NCI-H2029 treated with DMSO at 0.1 percent for 48 hours (cell line): ENCODE measurements around the gene ESYT1.
A peak's percentile ranks its signal among the peaks of the same experiment; 100 is the strongest.

Source experiments
- DNase-seq: peaks from one replicate; lab custom pipeline; 2025; lab: John Stamatoyannopoulos, UW

ESYT1 gene, protein sequence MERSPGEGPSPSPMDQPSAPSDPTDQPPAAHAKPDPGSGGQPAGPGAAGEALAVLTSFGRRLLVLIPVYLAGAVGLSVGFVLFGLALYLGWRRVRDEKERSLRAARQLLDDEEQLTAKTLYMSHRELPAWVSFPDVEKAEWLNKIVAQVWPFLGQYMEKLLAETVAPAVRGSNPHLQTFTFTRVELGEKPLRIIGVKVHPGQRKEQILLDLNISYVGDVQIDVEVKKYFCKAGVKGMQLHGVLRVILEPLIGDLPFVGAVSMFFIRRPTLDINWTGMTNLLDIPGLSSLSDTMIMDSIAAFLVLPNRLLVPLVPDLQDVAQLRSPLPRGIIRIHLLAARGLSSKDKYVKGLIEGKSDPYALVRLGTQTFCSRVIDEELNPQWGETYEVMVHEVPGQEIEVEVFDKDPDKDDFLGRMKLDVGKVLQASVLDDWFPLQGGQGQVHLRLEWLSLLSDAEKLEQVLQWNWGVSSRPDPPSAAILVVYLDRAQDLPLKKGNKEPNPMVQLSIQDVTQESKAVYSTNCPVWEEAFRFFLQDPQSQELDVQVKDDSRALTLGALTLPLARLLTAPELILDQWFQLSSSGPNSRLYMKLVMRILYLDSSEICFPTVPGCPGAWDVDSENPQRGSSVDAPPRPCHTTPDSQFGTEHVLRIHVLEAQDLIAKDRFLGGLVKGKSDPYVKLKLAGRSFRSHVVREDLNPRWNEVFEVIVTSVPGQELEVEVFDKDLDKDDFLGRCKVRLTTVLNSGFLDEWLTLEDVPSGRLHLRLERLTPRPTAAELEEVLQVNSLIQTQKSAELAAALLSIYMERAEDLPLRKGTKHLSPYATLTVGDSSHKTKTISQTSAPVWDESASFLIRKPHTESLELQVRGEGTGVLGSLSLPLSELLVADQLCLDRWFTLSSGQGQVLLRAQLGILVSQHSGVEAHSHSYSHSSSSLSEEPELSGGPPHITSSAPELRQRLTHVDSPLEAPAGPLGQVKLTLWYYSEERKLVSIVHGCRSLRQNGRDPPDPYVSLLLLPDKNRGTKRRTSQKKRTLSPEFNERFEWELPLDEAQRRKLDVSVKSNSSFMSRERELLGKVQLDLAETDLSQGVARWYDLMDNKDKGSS

DNA sequence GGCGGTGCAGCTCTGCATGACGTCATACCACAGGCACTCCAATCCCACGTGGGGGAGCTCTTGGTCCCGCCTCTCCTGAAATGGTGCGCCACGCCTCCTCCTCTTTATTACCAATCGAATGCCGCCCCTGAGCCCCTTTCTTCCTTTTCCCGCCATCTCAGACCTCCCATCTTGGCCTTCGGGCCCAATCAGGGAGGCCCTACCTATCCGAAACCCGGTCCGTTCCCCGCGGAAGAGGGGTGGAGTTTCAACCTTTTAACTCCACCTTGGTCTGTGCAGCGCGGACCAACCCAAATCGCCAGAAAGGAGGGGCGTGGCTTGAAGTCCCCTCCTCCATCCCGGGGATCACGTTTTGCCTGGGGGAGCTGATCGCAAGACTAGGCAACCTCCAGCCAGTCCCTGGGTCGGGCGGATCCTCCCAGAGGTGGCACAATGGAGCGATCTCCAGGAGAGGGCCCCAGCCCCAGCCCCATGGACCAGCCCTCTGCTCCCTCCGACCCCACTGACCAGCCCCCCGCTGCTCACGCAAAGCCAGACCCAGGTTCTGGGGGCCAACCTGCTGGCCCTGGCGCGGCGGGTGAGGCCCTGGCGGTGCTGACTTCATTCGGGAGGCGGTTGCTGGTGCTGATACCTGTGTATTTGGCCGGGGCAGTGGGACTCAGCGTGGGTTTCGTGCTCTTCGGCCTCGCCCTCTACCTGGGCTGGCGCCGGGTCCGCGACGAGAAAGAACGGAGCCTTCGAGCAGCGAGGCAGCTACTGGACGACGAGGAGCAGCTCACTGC lies at the start of gene ESYT1:
Gene ESYT1 (plus strand): TSS at position 380 of the 782 bp plus-strand sequence. CDS start 53 bp downstream, at position 433.
- DNase-seq: peak; percentile 98

DNA sequence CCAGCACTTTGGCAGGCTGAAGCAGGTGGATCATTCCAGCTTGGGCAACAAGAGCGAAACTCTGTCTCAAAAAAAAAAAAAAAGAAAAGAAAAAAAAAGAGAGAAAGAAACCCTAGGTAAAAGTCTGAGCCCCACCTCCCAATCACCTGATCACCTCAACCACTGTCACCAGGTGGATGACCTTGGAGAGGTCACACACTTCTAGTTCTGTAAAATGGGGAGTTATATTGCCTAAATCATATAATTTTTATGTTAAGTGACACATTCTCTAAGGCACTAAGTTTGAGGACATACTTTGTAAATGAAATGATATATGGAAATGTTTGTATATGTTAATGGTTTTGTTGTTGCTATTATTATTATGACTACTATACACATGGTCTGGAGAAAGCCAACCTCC lies 49.6 kb upstream of the ESYT1 start:
- DNase-seq: no peak

DNA sequence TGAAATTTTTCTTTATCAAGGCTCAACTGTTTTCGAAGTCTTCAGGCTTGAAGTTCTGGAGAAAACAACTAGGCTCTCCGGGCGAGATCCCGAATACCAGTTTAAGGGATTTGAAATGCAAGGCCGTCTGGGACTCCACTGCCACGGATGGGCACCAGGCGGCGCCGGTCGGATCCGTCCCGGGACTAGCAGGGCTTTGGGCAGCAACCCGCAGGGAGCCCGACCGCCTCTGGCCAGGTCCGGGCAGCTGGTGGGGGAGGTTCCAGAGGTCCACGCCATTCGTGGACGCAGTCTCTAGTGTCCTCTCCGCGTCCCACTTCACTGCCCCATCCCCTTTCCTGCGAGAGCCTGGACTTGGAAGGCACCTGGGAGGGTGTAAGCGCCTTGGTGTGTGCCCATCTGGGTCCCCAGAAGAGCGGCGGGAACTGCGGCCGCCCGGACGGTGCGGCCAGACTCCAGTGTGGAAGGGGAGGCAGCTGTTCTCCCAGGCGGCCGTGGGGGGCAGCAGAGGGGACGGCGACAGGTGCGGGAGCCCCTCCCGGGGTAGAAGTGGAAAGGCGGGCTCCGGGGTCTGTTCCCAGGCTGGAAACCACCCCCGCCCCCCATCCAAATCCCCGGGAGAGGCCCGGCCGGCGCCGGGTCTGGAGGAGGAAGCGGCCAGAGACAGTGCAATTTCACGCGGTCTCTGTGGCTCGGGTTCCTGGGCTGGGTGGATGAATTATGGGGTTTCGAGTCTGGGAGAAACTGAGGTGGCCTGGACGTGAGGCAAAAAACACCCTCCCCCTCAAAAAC lies 48.9 kb upstream of the ESYT1 start:
- no peak for DNase-seq

DNA sequence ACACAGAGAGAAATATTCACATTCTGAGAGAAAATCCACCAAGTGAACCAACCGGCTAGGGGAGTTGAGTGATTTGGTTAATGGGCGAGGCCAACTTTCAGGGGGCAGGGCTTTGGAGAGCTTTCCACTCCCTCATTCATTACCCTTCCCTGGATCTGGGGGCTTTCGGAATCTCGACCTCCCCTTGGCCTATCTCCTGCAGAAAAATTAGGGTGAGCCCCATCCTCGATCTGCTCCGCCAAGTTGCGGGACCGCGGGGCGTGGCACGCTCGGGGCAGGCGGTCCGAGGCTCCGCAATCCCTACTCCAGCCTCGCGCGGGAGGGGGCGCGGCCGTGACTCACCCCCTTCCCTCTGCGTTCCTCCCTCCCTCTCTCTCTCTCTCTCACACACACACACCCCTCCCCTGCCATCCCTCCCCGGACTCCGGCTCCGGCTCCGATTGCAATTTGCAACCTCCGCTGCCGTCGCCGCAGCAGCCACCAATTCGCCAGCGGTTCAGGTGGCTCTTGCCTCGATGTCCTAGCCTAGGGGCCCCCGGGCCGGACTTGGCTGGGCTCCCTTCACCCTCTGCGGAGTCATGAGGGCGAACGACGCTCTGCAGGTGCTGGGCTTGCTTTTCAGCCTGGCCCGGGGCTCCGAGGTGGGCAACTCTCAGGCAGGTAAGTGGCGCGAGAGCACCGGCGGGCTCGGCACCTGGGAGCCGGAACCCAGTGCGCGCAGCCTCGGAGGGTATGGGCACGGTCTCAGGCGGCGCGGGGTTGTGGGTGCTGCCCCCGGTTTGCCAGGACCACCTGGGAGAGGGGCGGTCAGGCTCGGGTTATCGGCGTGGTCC lies 48.1 kb upstream of the ESYT1 start, which contains the start of gene ERBB3:
Gene ERBB3 (plus strand): TSS at position 443 of the 833 bp plus-strand sequence. CDS start 136 bp downstream, at position 579.
- DNase-seq: peak; percentile 54

DNA sequence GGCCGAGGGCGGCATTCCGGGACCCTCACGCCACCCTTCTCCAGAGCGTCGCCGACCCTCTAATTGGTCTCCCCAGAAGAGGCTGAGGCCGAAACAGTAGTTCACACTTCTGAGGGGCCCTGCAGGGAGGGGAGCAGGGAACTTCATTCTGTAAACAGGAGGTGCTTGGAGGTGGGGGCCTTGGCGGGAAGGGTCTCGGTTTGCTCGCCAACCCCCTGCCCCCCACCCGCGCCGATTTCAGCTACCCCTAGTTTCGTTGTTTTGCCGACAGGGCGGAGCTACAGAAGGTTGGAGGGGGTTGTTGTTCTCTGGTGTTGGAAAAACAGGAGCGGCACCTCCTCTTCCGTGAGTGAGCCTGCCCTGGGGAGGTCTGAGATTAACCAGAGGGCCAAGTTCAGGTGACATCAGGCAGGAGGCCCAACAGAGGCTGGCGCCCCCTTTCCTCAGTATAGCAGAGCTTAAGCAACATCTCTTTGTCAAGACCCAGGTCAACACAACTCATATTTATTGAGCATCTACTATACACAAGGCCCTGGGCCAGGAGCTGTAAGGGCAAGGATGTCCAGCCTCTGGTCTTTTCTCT lies 47.4 kb upstream of the ESYT1 start:
- no peak for DNase-seq

DNA sequence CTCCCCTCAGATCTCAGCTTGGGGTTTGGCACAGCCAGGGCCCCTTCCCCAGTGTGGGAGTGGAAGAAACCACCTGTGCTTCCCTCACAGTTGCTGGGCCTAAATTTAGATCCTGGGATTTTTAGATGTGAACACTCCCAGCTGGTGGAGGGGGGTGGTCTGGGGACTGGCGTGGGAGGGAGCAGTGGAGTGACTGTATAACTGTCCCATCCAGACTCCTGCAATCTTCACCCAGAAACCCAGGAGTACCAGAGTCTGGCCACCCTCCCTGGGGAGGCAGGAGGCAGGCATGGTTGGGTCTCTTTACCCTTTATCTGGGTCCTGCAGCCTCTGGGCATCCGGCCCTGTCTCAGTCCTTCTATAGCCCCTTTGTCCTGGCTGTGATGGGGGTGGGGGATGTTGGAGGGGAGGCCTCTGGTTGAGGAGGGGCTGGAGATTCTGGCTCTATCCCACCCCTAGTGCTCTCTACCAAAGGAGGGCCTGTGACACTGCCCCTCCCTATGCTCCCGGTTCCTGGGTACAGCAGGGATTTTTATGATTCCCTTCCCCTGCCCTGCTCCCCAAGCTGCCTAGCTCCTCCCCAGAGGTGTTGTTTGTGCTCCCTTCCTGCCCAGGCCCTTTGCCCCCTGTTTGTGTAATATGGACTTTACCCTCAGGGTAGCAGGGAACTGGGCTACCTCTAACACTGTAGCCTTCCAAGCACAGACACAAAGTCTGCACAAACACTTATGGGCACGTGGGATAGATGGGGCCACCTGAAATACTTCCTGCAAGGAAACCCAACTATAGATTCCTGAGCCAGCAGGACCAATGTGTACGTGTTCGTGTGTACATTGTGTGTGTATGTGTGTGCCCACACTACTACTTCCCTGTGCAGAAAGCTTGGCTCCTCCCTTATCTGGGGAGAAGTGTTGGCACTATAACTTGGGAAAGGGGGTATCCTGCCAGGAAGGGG lies 46.4 kb upstream of the ESYT1 start:
- no peak for DNase-seq

DNA sequence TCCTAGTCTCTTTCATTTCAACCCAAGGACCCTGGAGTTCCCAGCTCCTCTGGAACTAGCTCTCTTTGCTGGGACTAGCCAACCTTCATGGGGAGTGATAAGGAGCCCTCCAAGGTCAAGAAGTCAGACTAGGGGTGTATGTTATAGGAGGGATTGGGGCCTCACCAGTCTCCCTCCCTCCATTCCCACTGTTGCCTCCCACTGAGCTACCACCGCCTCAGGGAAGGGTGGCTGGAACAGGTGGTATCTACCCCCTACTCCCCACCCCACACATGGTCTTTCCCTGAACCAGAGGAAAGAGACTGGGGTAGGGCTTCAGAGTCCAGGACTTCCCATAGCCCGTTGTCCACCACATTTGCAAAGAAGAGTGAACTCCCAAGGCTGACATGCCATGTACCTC lies 45.7 kb upstream of the ESYT1 start:
- no peak for DNase-seq

DNA sequence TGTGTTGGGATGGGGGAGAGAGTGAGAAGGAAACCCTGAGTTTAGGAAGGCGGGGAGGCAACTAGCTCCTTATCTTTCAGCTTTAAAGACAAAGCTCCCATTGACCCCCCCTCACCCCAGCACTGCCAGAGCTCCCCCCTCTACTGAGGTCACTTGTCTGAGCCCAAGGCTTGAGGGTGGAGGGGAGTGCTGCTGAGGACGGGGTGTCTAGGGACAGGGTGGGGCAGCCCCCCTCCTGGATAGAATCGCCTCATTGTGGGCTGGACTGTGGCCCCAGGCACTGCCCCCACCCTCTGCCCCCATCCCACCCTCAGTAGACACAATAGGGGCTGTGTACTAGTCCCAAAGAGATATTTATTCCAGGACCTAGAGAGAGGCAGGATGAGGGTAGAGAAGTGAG lies 45.1 kb upstream of the ESYT1 start:
- no peak for DNase-seq

DNA sequence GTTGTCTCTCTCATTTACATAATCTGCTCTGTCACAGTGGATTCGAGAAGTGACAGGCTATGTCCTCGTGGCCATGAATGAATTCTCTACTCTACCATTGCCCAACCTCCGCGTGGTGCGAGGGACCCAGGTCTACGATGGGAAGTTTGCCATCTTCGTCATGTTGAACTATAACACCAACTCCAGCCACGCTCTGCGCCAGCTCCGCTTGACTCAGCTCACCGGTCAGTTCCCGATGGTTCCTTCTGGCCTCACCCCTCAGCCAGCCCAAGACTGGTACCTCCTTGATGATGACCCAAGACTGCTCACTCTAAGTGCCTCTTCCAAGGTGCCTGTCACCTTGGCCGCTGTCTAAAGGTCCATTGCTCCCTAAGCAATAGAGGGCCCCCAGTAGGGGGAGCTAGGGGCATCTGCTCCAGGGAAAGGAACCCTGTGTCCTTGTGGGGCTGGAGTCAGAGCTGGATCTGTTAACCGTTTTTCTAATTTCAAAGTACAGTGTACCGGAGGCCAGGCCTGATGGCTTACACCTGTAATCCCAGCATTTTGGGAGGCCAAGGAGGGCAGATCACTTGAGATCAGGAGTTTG lies 43.0 kb upstream of the ESYT1 start:
- DNase-seq: no peak

DNA sequence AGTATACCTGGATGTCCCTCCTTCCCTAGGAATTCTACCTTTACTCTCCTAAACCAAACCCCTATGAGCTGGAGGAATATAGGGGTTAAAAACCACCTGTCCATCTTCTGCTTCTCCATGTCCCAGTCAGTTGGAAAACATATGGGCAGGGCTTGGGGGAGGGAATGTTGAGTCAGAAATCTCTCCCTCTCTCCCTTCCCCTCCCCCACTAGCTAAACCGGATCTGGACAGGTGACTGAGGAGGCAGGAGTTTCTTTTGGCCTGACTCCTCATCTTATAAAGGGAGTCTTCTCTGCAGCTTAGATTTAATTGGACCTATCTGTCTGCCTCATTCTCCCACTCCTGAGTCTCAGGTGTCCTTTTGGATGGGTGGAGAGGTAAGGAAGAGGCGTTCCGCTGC lies 42.0 kb upstream of the ESYT1 start:
- no peak for DNase-seq

DNA sequence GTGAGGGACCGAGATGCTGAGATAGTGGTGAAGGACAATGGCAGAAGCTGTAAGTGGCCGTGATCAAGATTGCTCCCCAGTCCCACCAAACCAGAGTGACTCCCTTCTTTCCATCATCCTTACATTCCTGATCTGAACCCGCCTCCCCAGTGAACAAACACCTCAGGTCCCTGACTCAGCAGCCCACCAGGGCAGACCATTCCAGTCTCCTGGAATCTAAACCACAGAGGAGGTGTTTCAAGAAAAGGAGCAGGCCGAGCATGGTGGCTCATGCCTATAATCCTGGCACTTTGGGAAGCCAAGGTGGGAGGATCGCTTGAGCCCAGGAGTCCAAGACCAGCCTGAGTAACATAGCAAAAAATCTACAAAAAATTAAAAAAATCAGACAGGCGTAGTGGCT lies 41.5 kb upstream of the ESYT1 start:
- no peak for DNase-seq

DNA sequence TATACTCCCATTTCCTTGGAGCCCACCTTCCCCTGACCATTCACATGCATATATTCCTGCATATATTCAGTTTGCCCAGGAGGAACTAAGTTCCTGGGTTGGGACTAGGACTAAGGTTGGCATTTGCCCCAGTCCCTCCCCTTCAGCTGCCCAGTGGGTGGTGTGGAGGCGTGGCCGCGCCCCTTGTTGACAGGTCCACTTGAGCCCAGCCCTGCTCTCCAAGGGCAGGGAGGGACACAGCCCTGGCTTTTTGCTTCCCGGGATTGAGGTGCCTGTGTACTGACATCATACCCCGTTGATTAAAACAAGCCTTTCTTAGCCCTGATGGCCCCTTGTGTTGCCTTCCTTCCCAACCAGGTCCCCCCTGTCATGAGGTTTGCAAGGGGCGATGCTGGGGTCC lies 40.8 kb upstream of the ESYT1 start:
- DNase-seq: peak; percentile 42

DNA sequence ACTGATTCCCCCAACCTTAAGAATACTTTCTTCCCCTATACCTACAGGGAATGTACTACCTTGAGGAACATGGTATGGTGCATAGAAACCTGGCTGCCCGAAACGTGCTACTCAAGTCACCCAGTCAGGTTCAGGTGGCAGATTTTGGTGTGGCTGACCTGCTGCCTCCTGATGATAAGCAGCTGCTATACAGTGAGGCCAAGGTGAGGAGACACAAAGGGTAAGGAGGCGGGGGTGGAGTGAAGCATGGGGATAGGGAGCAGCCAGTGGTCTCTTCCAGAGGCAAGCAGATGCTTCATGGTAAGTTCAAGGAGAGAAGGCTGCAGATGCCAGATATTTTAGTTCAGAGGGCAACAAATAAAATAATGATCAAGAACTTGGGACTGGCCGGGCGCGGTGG lies 30.3 kb upstream of the ESYT1 start:
- DNase-seq: no peak

DNA sequence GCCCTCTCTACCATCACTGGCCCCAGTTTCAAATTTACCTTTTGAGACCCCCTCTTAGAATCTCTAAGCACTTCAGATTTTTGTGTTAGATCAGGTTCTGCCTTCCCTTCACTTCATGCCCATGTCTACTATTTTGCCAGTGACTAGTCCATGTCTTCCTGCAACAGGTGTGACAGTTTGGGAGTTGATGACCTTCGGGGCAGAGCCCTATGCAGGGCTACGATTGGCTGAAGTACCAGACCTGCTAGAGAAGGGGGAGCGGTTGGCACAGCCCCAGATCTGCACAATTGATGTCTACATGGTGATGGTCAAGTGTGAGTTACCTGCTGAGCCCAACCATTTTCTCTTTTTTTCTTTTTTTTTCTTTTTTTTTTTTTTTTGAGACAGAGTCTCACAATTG lies 29.5 kb upstream of the ESYT1 start:
- no peak for DNase-seq

DNA sequence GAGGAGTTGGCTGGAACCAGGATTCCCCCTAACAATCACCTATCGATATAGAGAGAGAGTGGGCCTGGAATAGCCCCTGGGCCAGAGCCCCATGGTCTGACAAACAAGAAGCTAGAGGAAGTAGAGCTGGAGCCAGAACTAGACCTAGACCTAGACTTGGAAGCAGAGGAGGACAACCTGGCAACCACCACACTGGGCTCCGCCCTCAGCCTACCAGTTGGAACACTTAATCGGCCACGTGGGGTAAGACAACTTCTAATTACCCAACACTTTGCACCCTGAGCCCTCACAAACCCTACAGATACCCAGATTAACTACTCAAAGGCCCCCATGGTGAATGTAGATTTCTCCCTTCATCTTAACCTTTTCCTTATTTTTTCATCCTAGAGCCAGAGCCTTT lies 28.3 kb upstream of the ESYT1 start:
- DNase-seq: no peak

DNA sequence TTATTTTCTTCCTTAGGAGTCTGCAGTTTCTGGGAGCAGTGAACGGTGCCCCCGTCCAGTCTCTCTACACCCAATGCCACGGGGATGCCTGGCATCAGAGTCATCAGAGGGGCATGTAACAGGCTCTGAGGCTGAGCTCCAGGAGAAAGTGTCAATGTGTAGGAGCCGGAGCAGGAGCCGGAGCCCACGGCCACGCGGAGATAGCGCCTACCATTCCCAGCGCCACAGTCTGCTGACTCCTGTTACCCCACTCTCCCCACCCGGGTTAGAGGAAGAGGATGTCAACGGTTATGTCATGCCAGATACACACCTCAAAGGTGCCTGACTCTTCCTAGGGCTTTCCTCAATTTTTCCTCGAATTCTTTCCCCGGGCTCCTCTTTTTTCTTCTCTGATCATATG lies 27.0 kb upstream of the ESYT1 start:
- DNase-seq: no peak

DNA sequence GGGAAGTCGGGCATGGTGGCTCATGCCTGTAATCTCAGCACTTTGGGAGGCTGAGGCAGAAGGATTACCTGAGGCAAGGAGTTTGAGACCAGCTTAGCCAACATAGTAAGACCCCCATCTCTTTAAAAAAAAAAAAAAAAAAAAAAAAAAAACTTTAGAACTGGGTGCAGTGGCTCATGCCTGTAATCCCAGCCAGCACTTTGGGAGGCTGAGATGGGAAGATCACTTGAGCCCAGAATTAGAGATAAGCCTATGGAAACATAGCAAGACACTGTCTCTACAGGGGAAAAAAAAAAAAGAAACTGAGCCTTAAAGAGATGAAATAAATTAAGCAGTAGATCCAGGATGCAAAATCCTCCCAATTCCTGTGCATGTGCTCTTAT lies 25.4 kb upstream of the ESYT1 start:
- DNase-seq: no peak

DNA sequence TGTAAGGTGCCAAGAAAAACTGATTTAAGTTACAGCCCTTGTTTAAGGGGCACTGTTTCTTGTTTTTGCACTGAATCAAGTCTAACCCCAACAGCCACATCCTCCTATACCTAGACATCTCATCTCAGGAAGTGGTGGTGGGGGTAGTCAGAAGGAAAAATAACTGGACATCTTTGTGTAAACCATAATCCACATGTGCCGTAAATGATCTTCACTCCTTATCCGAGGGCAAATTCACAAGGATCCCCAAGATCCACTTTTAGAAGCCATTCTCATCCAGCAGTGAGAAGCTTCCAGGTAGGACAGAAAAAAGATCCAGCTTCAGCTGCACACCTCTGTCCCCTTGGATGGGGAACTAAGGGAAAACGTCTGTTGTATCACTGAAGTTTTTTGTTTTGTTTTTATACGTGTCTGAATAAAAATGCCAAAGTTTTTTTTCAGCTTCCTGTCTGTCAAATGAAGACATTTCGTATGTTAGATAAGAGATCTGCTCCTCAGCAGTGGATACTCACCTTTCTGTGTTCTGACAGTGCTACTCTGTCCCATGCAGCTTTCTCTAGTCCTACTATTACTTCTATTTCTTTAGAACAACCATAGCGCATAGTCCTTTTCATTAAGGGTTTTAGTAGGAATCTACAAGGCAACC lies 24.9 kb upstream of the ESYT1 start:
- DNase-seq: no peak
